Measurements from ENCODE around the gene LYZL4.

Gene LYZL4

GRCh38 chr3:42425736-42426407, 15.5 kb upstream of the LYZL4 start:
- no peak for DNase-seq

GRCh38 chr3:42424911-42425310, 14.5 kb upstream of the LYZL4 start:
- DNase-seq = no peak

DNA sequence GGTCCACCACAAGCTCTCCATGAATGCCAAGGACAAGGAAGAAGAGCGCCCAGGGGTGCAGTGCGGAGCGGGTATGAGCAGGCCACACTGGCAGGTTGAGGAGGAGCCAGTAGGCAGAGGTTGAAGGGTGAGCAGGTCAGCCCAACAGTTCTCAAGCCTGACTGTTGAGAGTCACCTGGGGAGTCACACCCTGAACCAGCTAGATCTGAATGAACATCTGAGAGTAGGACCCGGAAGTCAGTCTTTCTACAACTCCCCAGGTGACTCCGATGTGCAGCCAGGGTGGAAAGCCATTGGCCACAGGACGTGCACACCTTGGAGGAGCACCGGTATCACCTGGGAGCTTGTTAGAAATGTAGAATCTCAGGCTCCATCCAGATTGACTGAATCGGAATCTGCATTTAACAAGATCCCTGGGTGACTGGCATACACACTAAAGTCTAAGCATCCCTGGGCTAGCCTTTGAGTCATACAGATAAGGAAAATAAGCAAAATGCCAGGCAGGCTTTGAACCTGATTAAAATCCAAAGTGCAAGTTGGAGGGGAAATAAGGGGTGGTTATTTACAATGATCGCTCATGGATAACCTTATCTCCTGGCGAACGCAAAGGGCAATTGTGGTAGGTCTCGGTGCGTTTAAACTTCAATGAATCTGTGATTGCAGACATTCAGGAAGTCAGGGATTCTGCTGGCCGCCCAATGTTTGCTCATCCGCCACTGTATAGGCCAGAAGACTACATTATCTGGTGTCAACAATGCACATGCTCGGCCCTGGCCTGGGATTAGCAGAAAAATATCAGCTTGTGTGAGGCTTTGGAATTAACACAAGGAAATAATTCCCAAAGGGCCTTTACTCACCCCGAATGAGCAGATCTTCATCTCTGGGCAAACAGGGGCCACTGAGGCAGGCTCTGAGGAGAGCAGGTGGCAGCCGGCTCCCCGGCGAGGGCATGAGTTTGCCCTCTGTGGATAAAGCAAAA, 11.7 kb upstream of the LYZL4 start:
- no peak for DNase-seq

DNA sequence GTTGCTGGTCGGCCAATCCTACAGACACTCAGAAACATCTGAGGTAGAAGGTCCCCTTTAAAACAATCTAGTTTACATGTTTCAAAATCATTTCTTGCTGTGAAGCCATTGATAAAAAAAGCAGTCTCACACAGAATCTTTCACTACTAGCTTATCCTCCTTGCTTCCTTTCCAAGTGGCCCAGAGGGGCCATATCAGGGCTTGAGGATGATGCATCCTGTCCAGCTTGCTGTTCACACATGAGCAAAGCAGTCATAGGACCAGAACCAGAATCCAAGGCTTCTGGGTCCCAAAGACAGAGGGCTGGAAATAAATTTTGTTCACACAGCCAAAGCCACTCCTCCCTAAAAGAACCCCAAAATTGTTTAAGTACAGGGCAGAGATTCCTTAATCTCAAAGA, 9.2 kb upstream of the LYZL4 start:
- DNase-seq = no peak

- no peak for DNase-seq
Observed at GRCh38 chr3:42412526-42413155, 2.2 kb upstream of the LYZL4 start.

GRCh38 chr3:42411429-42411828, 1.0 kb upstream of the LYZL4 start:
- DNase-seq = no peak

DNA sequence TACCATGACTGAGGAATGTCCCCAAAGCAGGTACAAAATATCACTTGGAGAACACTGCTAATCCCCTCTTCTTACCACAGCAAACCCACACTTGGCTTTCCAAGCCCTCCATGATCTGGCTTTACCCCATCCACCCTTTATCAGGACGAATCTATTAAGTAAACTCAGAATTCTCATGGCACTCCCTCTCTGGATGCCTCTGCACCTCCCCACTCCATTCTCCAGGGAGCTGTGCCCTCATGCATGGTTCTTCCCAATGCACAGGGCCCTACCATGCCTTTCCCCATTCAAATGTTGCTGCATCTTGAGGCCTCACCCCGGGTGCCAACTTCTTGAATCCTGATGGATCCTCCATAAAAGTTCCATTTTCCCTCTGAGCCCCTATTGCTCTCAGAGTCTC, 2.3 kb downstream of the LYZL4 start:
- no peak for DNase-seq

DNA sequence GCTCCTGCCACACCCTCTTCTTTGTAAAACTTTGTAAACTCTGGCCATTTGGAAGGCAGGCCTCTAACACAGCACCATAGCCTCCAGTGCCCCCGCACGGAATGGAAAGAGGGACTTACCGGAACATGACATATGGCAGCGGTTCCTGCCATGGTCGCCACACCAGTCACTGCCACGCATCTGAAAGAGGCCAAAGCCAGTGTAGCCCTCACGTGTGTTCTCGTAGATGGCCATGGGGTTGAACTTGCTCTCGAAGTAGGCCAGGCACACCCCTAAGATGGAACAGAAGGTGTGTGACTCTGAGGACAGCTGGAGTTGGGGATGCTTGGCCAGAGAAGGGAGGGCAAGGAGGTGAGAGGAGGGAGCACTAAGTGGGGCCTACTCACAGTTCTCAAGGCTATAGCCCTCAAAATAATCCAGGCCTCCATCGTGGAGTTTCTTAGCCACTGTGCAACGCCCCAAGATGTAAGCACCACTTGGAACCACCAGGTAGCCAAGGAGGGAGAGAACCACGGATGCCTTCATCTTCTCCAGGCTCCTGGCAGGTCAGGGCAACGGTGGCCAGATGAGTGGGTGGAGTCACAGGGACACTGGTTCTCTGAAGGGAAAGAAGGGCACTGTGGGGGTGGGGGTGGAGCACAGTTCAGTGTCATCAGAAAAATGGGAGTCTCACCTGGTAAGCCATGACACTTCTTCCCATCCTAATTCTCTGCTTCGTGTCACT, 3.5 kb downstream of the LYZL4 start:
- DNase-seq = no peak

DNA sequence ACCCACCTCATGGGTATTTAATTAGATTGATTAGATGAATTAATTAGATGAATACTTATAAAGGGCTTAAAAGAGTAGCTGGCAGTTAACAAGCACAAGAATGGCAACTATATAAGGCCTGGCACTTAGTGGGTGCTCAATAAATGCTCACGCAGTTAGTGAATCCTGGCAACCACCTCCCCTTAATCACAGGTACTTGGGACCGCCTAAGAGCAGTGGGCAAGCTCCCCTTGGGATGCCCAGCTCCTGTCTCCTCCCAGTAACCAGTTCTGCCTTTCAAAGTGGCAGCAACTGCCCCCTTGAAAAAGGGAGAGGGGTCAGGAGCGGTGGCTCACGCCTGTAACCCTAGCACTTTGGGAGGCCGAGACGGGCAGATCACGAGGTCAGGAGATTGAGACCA, 4.6 kb downstream of the LYZL4 start:
- DNase-seq = no peak

GRCh38 chr3:42403737-42404136, 6.7 kb downstream of the LYZL4 start:
- DNase-seq = no peak

GRCh38 chr3:42402394-42403096, 7.9 kb downstream of the LYZL4 start:
- no peak for DNase-seq

DNA sequence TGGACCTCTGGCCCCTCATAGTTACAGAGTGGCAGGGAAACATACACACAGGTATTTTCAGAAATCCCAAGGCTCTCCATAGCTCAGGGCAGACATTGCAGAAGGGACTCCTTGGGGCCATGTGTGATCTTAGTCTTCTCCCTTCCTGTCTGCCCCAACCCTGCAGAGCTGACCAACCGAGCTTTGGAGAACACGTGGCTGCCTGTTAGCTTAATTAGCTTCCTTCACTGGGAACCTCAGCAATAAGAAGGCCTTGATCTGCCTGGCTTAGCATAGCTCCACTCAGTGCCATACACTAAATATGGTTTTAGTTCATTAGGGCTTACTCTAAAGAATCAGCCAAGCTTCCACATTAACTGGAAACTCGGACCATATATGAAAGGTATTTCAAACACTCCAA, 12.3 kb downstream of the LYZL4 start:
- no peak for DNase-seq

DNA sequence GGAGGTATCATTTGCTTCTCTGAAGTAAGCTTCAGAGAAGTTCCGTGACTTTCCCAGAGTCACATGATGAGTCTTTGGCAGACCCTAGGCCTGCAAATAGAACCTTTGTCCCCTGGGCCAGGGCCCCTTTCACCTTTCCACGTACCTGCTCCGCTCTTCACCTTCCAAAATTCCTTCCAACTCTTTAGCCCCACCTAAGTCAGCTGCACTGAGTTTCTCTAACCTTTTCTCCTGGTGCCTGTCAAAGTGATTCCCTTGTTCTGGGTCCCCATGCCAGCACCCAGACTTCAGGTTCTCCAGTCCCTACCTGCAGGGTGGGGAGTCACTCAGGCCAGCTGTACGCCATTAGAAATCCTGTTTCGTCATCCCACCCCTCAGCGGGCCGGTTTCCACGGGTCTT, 12.8 kb downstream of the LYZL4 start:
- no peak for DNase-seq

GRCh38 chr3:42394579-42395288, 15.7 kb downstream of the LYZL4 start:
- peak; percentile 82 for DNase-seq

- DNase-seq = no peak
Observed at GRCh38 chr3:42387802-42388651, 22.4 kb downstream of the LYZL4 start.

DNA sequence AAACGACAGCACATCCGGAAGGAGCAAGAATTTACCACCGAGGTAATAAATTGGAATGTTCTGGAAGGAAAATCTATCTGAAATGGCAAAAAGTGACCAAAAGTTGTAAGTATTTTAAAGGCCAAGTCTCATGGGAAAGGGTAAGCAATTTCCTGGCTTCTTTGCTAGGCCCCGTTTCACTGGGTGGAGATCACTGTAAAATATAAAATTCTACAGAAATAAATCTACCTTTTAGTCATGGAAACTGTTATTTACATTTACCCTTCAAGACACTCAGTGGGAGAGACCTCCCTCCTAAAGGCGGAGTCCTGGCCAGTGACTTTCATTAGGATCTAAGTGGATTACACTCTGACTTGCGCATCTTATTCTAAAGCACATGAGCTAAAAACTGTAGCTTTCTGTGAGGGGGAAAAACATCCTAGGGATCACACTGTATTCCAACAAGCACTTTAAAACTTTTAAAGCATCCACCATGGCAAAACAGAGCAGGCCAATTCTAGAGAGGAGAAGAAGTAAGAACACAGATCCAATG, 28.8 kb downstream of the LYZL4 start:
- no peak for DNase-seq

- DNase-seq = no peak
Observed at GRCh38 chr3:42377681-42378080, 32.7 kb downstream of the LYZL4 start.

GRCh38 chr3:42376344-42376798, 34.0 kb downstream of the LYZL4 start:
- DNase-seq = no peak

DNA sequence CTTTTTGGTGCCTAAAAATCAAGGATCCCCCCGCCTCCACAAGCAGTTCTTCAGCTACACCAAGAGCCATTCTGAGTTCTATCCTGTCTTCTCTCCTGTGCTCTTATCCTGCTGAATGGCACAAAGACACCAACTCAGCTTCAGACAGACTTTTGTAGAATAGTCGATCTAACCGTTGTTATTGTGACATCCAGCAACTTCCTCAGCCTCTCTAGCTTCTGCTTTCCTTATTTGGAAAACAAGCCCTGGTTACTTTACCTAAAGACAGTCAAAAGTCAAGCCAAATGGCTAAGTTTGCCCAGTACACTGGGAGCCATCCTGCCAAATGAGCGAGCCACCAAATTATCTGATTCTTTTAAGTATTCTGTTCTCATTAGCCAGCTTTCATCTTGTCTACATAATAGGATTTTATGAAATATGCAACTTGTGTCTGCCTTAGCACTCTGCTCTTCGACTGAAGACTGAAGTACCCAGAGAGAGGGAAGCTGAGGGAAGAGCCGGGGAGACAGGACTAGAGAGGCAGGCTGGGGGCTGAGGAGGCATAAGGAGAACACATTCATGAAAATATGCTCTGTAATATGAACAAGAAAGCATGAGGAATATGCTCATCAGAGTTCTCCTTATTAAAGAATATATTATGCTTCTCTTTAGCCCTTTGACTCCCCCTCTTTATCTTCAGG, 35.1 kb downstream of the LYZL4 start:
- no peak for DNase-seq

DNA sequence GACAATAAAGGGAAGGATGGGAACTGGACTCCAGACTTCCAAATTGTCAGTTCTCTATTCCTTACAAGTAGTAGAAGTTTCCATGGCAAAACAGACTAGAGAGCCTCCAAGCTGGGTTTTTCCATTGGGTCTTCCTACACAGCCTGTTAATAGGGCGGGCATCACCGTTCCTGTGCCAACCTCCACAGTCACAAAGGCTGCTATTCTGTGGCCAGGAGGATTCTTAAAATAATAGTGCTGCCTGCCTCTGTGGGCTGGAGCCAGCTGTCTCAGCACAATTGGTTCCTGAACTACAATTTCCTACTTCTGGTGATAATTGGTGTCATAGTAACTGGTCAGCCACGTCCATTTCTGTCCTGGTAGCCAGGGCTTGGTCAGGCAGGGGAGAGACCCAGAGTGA, 38.6 kb downstream of the LYZL4 start:
- no peak for DNase-seq
